ENCODE results near the gene PPP1R14C. TPM values are rescaled to one million over a fixed set of nuclear protein-coding genes. Genes with fewer than 3 reads are reported as not detected.
A peak's percentile ranks its signal among the peaks of the same experiment; 100 is the strongest.

The PPP1R14C gene
- total RNA-seq, 1 donor from 2014 or later = 0.27 TPM

GRCh38 chr6:150256618-150257272 lies 113.9 kb downstream of the PPP1R14C start:
- intact Hi-C loops (cut with DNase I) = no loop called here
- no peak for ATAC-seq
- DNase-seq (ENCODE audit: low spot score) = no peak

- no peak for ATAC-seq
- intact Hi-C loops (cut with DNase I) = no loop called here
- DNase-seq (ENCODE audit: low spot score) = no peak
Measured at GRCh38 chr6:150258381-150258780, 115.5 kb downstream of the PPP1R14C start.

DNA sequence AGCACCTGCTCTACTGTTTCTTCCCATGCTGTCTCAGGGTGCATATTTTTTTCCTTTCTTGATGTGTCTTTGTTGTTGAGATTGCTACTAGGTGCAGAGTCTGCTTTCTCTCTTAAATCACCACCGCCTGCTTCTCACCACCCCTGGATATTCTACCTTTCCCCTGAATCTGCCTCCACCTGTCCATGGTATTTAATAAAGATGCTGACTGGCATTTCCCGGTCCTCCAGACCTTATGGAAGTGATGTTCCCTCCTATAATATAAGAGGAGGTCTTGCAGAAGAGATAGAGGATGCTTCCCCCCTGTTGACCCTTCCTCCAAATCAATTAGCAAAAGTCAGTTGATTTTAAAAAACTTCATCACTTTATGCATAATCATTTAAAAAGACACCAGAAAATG lies 118.1 kb downstream of the PPP1R14C start:
- intact Hi-C loops (cut with DNase I) = no loop called here
- no peak for DNase-seq (ENCODE audit: low spot score)
- ATAC-seq = no peak

DNA sequence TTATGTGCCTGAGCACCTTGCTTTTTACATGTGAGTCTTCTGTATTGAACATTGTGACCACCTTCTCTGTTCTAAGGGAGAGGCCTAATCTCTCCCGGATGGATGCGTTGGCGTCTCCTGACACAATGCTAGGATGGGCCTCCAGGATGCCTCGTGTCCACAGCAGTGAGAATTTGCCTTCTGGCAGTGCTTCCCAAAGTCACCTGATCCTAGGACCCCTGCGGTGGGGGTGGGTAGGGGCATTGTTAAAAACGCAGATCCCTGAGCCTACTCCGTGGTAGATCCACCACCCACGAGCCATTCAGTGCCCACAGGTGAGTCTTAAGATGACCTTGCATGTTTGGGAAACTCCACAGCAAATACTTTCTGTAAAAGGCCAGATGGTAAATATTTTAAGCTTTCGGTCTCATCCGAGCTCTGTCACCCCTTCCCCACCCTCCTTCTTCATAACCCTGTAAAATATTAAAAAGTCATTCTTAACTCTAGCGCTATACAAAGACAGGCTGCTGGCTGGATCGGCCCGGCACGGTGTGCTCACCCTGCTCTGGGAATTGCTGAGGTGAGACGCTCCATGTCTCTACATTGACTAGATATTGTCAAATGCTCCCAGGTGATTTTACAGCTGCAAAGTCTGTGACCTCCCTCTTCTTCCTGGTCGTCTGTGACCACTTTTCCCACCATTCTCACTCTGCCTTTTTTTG lies 119.3 kb downstream of the PPP1R14C start:
- intact Hi-C loops (cut with DNase I) = no loop called here
- ATAC-seq = no peak

DNA sequence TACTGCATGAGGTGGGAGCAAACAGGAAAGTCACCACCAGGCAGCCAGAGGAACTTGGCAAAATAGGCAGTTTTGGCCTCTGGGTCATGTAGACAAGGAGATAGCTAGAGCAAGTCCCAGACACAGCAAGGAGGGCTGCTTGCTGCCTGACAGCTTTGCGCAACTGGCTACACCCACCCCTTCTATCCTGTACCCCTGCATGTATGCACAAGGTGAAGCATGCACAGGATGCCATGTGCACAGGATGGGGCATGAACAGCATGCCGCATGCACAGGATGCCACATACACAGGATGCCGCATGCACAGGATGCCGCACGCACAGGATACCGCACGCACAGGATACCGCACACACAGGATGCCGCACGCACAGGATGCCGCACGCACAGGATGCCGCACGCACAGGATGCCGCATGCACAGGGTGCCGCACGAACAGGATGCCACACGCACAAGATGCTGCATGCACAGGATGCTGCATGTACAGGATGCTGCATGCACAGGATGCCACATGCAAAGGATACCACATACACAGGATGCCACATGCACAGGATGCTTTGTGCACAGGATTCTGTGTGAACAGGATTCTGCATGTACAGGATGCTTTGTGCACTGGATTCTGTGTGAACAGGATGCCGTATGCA lies 121.0 kb downstream of the PPP1R14C start:
- ATAC-seq = no peak
- DNase-seq (ENCODE audit: low spot score) = no peak
- intact Hi-C loops (cut with DNase I) = no loop called here

More for the DNA sequence above, 119.3 kb downstream of the PPP1R14C start:
- DNase-seq (ENCODE audit: low spot score) = no peak

- DNase-seq (ENCODE audit: low spot score) (no peak), ATAC-seq (no peak)
- intact Hi-C loops (cut with DNase I) = no loop called here
Measured at GRCh38 chr6:150266309-150266708, 123.5 kb downstream of the PPP1R14C start.

GRCh38 chr6:150266963-150267685 lies 124.3 kb downstream of the PPP1R14C start:
- intact Hi-C loops (cut with DNase I) = no loop called here
- ATAC-seq (no peak), DNase-seq (ENCODE audit: low spot score) (no peak)

DNA sequence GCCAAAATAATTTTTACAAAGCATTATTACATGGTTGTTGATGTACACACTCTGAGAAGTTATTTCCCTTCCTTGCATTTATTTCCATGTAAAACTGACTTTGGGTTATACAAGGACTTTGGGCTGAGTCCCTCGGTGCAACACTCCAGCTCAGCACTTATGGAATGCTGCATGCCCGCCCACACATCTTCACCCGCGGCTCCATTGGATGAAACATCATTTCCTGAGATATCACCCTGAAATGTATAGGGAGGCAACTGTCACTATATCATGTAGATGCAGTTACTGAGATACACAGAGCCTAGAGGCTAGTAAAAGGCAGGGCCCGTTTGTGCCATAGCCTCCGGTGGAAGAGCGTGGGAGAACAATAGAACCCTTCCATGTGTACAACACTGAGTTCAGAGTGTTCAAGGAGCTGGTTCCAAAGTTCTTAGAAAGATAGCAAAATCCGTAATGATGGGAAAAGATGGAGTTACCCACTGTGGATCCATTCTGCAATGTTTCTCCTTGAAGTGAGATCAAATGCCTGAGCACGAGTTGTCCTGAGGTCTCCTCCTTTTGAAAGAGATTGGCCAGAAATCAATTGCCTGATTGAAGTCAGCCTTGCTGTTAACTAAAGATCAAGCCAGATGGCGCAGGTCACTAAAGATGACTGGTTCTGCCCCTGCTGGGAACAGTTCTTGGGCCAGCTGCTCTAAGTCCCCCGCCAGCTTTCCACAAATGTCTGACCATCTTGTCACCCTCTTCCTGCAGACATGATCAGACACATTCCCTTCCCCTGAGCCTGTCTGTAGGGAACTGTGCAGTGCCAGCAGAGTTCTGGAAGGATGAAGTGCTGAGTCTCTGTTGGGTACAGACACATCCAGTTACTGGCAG lies 125.1 kb downstream of the PPP1R14C start:
- intact Hi-C loops (cut with DNase I) = no loop called here
- ATAC-seq = no peak
- no peak for DNase-seq (ENCODE audit: low spot score)

DNA sequence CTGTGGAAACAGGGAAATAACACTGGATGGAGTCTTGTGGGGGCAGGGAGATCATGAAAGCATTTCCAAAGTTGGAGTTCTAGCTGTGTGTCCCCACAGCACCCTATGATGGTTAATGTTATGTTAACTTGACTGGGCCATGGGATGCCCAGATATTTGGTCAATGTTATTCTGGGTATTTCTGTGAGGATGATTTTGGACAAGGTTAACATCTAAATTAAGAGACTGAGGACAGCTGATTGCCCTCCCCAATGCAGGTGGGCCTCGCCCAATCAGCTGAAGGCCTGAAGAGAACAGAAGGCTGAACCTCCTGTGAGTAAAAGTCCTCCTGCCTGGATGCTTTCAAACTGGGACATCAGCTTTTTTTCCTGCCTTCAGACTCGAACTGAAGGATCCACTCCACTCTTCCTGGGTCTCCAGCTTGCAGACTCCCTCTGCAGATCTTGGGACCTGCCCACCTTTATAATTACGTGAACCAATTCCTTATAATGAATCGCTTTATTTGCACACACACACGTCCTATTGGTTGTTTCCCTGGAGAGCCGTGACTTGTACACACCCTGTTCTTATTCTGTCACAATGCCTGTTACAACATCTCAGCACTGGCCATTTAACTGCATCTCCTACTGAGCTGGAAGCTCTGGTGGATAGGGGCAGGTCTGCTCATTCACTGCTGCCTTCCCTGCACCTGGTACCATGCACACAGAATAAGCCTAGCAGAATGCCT lies 126.4 kb downstream of the PPP1R14C start:
- intact Hi-C loops (cut with DNase I) = no loop called here
- DNase-seq (ENCODE audit: low spot score) (no peak), ATAC-seq (no peak)

GRCh38 chr6:150269857-150270223 lies 127.0 kb downstream of the PPP1R14C start:
- ATAC-seq (no peak), DNase-seq (ENCODE audit: low spot score) (no peak)
- intact Hi-C loops (cut with DNase I) = no loop called here

DNA sequence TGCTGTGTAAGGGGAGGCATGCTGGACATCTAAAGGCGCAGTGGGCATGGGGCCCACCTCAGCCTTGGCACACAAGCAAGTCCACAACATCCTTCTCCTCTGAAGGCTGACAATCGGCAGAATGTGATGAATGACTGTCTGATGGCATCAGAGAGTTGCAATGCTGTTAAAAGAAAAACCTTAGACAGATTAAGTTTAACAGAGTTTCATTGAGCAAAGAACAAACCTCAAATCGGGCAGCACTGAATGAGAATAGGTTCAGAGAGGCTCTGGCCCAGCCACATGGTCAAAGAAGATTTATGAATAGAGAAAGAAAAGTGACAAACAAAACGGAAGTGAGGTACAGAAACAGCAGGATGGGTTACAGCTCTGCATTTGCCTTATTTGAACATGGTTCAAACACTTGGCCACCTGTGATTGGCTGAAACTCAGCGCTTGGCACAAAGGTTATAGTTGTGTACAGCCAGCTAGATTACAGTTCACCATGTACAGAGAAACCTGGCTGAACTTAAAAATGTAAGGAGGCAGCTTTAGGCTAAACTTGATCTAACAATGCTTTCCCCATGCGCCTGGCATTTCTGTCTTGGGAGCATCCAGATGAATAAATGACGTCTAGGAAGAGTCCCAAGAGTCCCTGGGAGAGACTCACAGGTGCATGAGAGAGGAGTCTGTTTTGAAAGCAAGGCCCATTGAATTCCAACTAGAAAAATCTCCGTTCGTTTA lies 127.6 kb downstream of the PPP1R14C start:
- DNase-seq (ENCODE audit: low spot score) = no peak
- ATAC-seq = no peak
- intact Hi-C loops (cut with DNase I) = no loop called here

GRCh38 chr6:150271172-150271500 lies 128.3 kb downstream of the PPP1R14C start:
- intact Hi-C loops (cut with DNase I) = no loop called here
- ATAC-seq = no peak
- no peak for DNase-seq (ENCODE audit: low spot score)

DNA sequence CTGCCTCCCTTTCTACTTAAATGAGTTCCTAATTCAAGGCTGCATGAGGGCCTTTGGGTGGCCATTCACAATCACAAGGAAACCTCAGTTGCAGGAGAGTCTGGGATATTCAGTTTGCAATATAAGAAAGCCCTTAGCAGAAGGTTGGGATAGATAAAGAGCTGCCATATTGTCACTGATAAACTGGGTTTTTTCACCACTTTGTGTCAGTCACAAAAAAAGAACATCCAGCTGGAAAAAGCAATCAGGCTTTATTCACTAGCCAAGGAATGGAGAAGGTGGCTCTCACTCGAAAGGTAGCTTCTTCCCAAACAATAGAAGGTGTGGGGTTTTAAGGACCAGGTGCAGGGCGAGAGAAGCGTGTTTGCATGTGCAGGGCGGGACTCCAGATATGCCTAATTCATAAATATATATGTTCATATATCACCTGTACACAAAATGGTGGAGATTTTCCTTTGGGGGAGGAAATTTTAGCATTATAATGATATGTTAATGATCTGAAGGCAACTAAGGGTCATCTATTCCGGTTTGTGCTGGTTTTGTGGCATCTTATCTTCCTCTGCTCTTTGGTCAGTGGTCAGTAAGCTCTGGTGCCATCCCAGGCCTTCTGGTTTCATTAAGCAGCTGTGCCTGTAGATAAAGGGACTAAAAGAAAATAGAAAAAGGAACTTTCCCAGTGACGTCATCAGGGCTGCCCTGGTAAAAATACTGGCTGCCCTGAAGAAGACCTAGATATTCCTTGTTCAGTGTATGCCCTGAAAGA lies 128.8 kb downstream of the PPP1R14C start:
- no peak for DNase-seq (ENCODE audit: low spot score)
- ATAC-seq = no peak
- intact Hi-C loops (cut with DNase I) = no loop called here

GRCh38 chr6:150272264-150272975 lies 129.6 kb downstream of the PPP1R14C start:
- no peak for ATAC-seq
- DNase-seq (ENCODE audit: low spot score) = no peak
- intact Hi-C loops (cut with DNase I) = no loop called here

DNA sequence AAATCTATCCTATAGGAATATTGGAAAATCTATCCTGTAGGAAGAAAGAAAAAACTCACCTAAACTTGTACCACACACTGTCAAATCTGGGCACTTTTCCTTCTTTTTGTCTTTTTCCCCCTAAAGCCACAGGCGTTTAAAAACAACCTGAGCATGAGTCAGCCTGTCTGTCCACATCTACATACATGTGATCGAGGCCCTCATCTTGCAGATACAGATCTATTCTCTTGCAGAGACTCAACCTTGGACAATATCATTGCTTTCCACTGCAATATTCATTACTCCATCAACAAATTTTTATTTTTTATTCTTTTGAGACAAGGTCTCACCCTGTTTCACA lies 130.1 kb downstream of the PPP1R14C start:
- intact Hi-C loops (cut with DNase I) = no loop called here
- ATAC-seq (no peak), DNase-seq (ENCODE audit: low spot score) (no peak)

DNA sequence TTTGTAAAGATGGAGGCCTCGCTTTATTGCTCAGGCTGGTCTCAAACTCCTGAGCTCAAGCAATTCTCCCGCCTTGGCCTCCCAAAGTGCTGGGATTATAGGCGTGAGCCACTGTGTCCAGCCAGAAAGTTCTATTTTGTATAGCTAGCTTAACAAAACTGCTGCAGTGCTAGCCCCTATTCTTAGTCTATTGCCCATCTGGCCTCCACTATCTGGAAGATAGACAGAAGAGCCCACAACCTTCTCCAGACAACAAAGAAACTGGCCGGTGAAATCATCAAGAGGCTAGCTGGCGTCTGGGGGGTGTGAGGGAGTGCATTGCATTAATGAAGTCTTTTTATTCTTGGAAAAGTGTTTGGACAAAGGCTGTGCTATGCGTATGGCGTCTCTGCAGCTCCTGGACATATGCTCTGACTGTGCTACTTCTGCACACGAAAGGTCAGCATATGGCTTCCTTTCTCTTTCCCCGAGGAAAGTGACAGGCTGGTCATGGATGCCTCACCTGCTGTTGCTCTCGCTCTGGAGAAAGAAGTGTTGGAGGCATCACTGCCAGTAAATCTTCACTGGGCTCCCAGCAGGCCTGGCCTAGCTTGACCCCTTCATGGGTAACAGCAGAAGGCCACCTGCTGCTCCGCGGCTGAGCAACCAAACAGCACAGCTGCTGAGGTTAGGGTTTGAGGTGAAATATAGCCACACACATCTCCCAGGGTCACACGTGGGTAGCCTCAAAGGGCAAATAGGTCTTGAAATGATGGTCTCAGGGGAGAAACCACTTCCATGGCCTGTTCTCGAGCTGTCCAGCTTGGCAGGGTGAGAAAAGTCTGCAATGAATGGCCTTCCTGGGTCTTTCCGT lies 130.8 kb downstream of the PPP1R14C start:
- peak; percentile 84 for ATAC-seq
- intact Hi-C loops (cut with DNase I) = no loop called here

More for the DNA sequence above, 130.8 kb downstream of the PPP1R14C start:
- DNase-seq (ENCODE audit: low spot score) = no peak

Data from sciatic nerve (tissue), 2 donors.